ENCODE measurements around the gene DNAJC13. TPM values are rescaled to one million over a fixed set of nuclear protein-coding genes. Genes with fewer than 3 reads are reported as not detected.
A peak's percentile ranks its signal among the peaks of the same experiment; 100 is the strongest.

DNAJC13 gene
- total RNA-seq, 4 donors from 2014 or later = 21.2 to 86.9 (median 54.6) TPM

DNA sequence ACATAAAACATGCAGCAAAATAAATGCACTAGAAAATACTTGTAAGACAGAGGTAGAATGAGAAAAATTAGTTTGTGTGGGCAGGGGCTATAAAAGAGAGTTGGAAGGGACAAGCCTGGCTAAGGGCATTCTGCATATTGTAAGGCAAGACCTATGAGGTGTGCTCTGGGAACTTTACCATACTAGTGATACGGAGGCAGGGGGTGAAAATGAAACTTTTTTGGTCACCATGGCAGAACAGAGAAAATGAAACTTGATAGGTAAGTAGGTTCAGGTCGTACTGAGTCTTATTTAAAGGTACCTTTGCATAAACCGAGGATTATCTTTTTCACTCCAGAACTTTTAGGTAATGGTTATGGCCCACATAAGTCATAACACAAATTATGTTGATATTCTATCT lies 105.1 kb downstream of the DNAJC13 start:
- Histone ChIP-seq H3K27ac (no peak overlapping the region), H3K4me1 (no peaks in the 10 kb centered on the region), H3K9me3 (no peaks in the 10 kb centered on the region), H3K4me3 (no peak overlapping the region), H3K36me3 (no peaks in the 10 kb centered on the region), H3K27me3 (no peaks in the 10 kb centered on the region)
- TF ChIP-seq POLR2A (IDR thresholded peaks at IDR 0.05) = no peak
- TF ChIP-seq, protein P1, sequence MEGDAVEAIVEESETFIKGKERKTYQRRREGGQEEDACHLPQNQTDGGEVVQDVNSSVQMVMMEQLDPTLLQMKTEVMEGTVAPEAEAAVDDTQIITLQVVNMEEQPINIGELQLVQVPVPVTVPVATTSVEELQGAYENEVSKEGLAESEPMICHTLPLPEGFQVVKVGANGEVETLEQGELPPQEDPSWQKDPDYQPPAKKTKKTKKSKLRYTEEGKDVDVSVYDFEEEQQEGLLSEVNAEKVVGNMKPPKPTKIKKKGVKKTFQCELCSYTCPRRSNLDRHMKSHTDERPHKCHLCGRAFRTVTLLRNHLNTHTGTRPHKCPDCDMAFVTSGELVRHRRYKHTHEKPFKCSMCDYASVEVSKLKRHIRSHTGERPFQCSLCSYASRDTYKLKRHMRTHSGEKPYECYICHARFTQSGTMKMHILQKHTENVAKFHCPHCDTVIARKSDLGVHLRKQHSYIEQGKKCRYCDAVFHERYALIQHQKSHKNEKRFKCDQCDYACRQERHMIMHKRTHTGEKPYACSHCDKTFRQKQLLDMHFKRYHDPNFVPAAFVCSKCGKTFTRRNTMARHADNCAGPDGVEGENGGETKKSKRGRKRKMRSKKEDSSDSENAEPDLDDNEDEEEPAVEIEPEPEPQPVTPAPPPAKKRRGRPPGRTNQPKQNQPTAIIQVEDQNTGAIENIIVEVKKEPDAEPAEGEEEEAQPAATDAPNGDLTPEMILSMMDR (IDR thresholded peaks at IDR 0.05) = no peak
- intact Hi-C loops (cut with DNase I; ENCODE audit: low total_unique reads) = no loop called here
- no peak for DNase-seq

DNA sequence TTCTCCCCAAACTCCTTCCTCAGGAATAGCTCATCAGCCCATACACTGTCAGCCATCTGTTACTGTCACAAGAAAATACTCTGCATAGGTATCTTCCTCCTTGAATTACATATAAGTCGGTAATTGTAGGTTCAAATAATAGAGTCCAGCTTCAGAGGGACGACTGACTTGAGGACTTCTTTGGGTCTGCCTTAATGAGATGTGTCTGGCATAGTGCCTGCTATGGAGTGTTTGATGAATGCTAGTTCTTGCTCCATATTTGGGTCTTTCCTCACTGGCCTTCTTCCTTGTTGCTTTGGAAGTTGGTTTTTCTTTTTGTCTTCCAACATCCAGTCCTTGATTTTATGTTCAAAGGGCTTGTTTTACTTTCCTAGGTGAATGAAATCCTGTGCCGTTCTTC lies 113.3 kb downstream of the DNAJC13 start:
- TF ChIP-seq POLR2A (IDR thresholded peaks at IDR 0.05) = no peak
- TF ChIP-seq, protein P1 (IDR thresholded peaks at IDR 0.05) = no peak
- DNase-seq = no peak
- intact Hi-C loops (cut with DNase I; ENCODE audit: low total_unique reads) = no loop called here
- Histone ChIP-seq H3K4me1 (no peaks in the 10 kb centered on the region), H3K9me3 (no peaks in the 10 kb centered on the region), H3K27me3 (no peaks in the 10 kb centered on the region), H3K36me3 (no peaks in the 10 kb centered on the region), H3K4me3 (no peak overlapping the region), H3K27ac (no peak overlapping the region)

DNA sequence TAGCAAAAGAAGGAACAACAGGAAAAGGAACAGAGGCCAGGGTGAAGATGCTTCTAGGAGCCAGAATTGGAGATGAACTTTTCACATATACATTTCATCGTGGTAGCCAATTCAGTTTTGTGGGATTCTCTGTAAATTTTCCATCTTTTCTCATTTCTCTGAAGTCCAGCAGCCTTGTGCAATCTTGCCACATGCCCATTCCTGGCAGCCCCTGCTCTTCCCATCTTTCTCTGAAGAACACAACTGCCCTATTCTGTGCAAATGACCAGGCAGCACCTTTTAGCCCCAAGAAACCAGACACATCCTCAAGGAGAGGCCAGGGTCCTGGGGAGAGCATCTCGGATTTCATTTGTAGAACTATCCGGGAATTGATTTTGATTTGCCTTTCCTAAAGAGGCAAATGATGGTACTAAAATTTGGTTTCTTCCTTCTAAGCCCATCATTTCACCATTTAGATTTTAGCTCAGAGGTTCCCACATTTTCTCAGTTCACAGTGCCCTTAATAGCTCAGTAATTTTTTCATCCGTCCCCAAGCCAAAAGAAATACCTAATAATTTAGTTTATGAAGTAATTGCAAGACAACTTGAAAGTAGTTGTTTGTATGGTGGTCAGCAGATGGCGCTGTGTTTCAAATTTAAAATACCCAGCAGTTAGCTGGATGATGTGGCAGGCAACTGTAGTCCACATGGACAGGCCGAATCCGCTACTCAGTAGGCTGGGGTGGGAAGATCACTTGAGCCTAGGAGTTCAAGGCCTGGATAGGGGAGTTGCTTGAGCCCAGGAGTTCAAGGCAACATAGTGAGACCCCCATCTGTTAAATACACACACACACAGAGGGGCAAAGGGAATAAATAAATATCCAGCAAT lies 118.5 kb downstream of the DNAJC13 start:
- no peaks in the 10 kb centered on the region for H3K36me3 ChIP-seq
- TF ChIP-seq, protein P1 (IDR thresholded peaks at IDR 0.05) = peak; percentile 61 to 75 (median 66)
- no peak for TF ChIP-seq POLR2A (IDR thresholded peaks at IDR 0.05)
- intact Hi-C loops (cut with DNase I; ENCODE audit: low total_unique reads) = loop anchor here (5.0 kb wide), 1 partner anchor 106 kb away; no protein-coding TSS in a partner anchor

DNA sequence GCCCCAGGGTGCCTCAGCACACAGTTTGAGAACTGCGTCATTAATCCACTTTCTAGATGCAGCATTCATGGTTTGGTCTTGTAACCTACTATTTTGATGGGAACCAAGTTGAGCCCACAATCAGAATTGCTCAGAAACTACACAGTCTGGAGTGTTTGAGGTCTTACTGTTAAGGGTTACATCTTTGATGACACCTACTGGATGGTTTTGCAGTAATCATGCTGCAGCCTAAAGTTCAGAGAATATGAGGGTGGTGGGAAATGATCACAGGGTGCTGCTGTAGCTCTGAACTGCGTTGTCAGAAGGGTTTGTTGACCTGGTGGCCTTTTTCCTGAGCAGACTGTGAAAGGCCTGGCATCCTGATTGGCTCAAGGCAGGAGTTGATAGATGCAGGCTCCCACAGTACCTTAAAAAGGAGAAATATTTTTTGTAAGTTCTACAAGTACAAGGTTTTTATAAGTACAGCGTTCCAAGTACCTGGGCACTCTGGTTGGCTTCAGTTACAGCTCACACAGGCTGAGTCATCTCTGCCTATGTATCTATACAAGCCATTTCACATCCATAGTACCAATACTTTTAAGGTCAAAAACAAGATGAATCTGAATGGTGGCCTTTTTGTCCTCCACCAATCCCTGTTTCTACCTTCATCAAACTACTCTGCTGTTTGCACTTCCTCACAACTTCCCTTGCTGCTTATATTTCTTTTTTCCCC lies 119.3 kb downstream of the DNAJC13 start:
- Histone ChIP-seq H3K36me3 (no peaks in the 10 kb centered on the region), H3K27ac (peak overlapping the region; percentile 32 to 58)
- TF ChIP-seq, protein P1 (IDR thresholded peaks at IDR 0.05) = no peak
- no peak for TF ChIP-seq POLR2A (IDR thresholded peaks at IDR 0.05)

More for the DNA sequence above, 118.5 kb downstream of the DNAJC13 start:
- Histone ChIP-seq H3K27ac (peak overlapping the region; percentile 32 to 58), H3K4me1 (no peaks in the 10 kb centered on the region), H3K4me3 (no peak overlapping the region), H3K9me3 (no peaks in the 10 kb centered on the region), H3K27me3 (no peaks in the 10 kb centered on the region)
- DNase-seq = peak; percentile 63 to 81

DNA sequence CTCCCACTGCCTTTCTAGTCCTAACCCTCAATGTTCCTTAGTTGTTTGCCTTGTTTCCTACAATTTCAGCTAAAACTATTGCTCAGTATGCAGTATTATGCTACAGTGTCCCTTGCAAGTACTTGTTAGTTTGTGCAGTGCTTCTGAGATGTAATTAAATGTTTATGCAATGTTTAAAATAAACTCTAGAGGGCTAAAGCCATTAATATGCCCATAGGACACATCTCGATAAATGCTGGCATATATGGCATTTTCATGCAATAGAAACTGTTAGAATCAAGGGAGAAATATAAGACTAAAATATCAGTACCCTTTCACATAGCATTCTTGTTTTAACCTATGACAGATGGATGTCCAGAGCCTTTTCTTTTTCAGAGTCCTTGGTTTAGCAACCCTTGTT lies 120.0 kb downstream of the DNAJC13 start:
- Histone ChIP-seq H3K9me3 (no peaks in the 10 kb centered on the region), H3K27ac (no peak overlapping the region), H3K27me3 (no peaks in the 10 kb centered on the region), H3K36me3 (no peaks in the 10 kb centered on the region), H3K4me1 (no peaks in the 10 kb centered on the region), H3K4me3 (no peak overlapping the region)
- TF ChIP-seq POLR2A (IDR thresholded peaks at IDR 0.05) = no peak
- TF ChIP-seq, protein P1 (IDR thresholded peaks at IDR 0.05) = no peak
- intact Hi-C loops (cut with DNase I; ENCODE audit: low total_unique reads) = loop anchor here (5.0 kb wide), 1 partner anchor 105 kb away; no protein-coding TSS in a partner anchor
- DNase-seq = no peak

More for the DNA sequence above, 119.3 kb downstream of the DNAJC13 start:
- DNase-seq = no peak
- H3K9me3 ChIP-seq = no peaks in the 10 kb centered on the region
- no peak overlapping the region for H3K4me3 ChIP-seq
- no peaks in the 10 kb centered on the region for H3K27me3 ChIP-seq
- intact Hi-C loops (cut with DNase I; ENCODE audit: low total_unique reads) = loop anchor here (5.0 kb wide), 1 partner anchor 106 kb away; no protein-coding TSS in a partner anchor
- H3K4me1 ChIP-seq = no peaks in the 10 kb centered on the region
